ENCODE results near the gene PTBP1. TPM values are rescaled to one million over a fixed set of nuclear protein-coding genes. Genes with fewer than 3 reads are reported as not detected.

The PTBP1 gene
- total and polyA plus RNA-seq, 9 of the 15 experiments (the other 6 are each of a cell fraction or from before 2014, with no cell fraction given): 14.0 to 759 (median 234) TPM

GRCh38 chr19:798415-799075 is 1.3 kb downstream of the PTBP1 start:
- WGBS (ENCODE audit: insufficient coverage, low coverage, missing lambda C conversion rate): under 1% methylated on average over 36 of the region's 44 CpGs
- peaks cover 3% of the 10 kb centered on the region; the same call in 1 of the 2 replicates for H3K9me3 ChIP-seq (replicated peaks; ENCODE audit: control insufficient read depth, insufficient read depth, low read depth, low read length)
- CTCF ChIA-PET (ENCODE audit: low intra/inter-chr PET ratio): interaction anchor here (0.6 to 1.1 kb wide), 2 partner anchors 27 to 126 kb away, joined by 3 to 4 read pairs; no protein-coding TSS in a partner anchor
- in situ Hi-C loops (cut with MboI): no loop called here
- peak; percentile 2 for ATAC-seq
- peaks cover 55% of the 10 kb centered on the region for H4K20me1 ChIP-seq (replicated peaks; ENCODE audit: control insufficient read depth, insufficient read depth, low read length)
- peaks cover 55% of the 10 kb centered on the region for H3K36me3 ChIP-seq (ENCODE audit: control insufficient read depth, insufficient read depth, low read length)
- POLR2A ChIA-PET: interaction anchor here (0.6 to 2.4 kb wide), 14 partner anchors 10 to 343 kb away, joined by 3 to 20 read pairs (median 4); no protein-coding TSS in a partner anchor
- DNase-seq (ENCODE audit: extremely low read depth in 1 of 4, low spot score in 3 of 4): peak in 2 of 4 experiments; percentile 36 to 39
- H3K4me1 ChIP-seq (replicated peaks in 1 of 2; ENCODE audit: control insufficient read depth in 2 of 2, insufficient read depth in 2 of 2, low read length in 2 of 2): peaks cover 24 to 82% of the 10 kb centered on the region in 2 experiments
- H3K4me2 ChIP-seq (ENCODE audit: insufficient read depth, low read length): peak overlapping the region; percentile 85
- H2AFZ ChIP-seq (ENCODE audit: low read depth, low read length): no peak overlapping the region
- intact Hi-C loops (cut with micrococcal nuclease): loop anchor here (1.0 kb wide), 1 partner anchor 27 kb away; no protein-coding TSS in a partner anchor
- H3K27ac ChIP-seq (ENCODE audit: extremely low read depth, low read depth, low read length): peak overlapping the region; percentile 98
- H3K27me3 ChIP-seq (ENCODE audit: control insufficient read depth in 2 of 2, insufficient read depth in 2 of 2, low read length in 2 of 2): no peaks in the 10 kb centered on the region
- H3K4me3 ChIP-seq: peak overlapping the region; percentile 99
- peak overlapping the region; percentile 98 to 99 for H3K9ac ChIP-seq (ENCODE audit: insufficient read depth in 1 of 2, low read depth in 2 of 2, low read length in 2 of 2)
- no TSS peak for BruUV-seq (replicated peaks)
- H3K9me1 ChIP-seq (ENCODE audit: control insufficient read depth, insufficient read depth, low read length): peaks cover 16% of the 10 kb centered on the region
- no peak for FAIRE-seq
- H3K79me2 ChIP-seq (ENCODE audit: control insufficient read depth, insufficient read depth, low read length): peaks cover 73% of the 10 kb centered on the region
- TF ChIP-seq HDAC3 (IDR thresholded peaks at IDR 0.05; ENCODE audit: borderline replicate concordance, partially characterized antibody): no peak
- no peak for TF ChIP-seq PYGO2 (tag; IDR thresholded peaks at IDR 0.05)
- peak; percentile 80 for TF ChIP-seq PRPF4 (IDR thresholded peaks at IDR 0.05; ENCODE audit: insufficient read depth, low read depth, low read length, poor library complexity, severe bottlenecking)
- no peak for TF ChIP-seq ZHX1 (conservative IDR thresholded peaks at IDR 0.05; ENCODE audit: low read length)
- peak in 1 of 2 experiments; percentile 79; a peak in 1 of 4 replicates for TF ChIP-seq SIN3A (IDR thresholded peaks at IDR 0.05; ENCODE audit: borderline replicate concordance in 2 of 2, control insufficient read depth in 1 of 2, low read depth in 2 of 2, low read length in 2 of 2)
- no peak for TF ChIP-seq ZNF175 (CRISPR knock-in tag; IDR thresholded peaks at IDR 0.05; ENCODE audit: low read depth)
- TF ChIP-seq ARID3A (IDR thresholded peaks at IDR 0.05; ENCODE audit: borderline replicate concordance, low read depth, low read length): no peak
- no peak for TF ChIP-seq NCOA6 (IDR thresholded peaks at IDR 0.05)
- no peak for TF ChIP-seq ZFP30 (CRISPR knock-in tag; IDR thresholded peaks at IDR 0.05; ENCODE audit: borderline replicate concordance)
- TF ChIP-seq E2F1 (CRISPR knock-in tag; IDR thresholded peaks at IDR 0.05): peak; percentile 47; the same call in 1 of the 2 replicates
- TF ChIP-seq NFRKB (IDR thresholded peaks at IDR 0.05; ENCODE audit: low read depth): no peak
- no peak for TF ChIP-seq ZBTB2 (IDR thresholded peaks at IDR 0.05)
- no peak for TF ChIP-seq ZNF75A (CRISPR knock-in tag; IDR thresholded peaks at IDR 0.05)

Measured in K562 (cell line).